WTC11 (cell line): ENCODE data around the gene NRP2. TPM values are rescaled to one million over a fixed set of nuclear protein-coding genes. Genes with fewer than 3 reads are reported as not detected.

ENCODE experiments used
- ATAC-seq: fragments of 200-7000 bp; cut with Tn5 transposase; 2 replicates; pipeline ENCODE4 v1.10.0; 2021; ENCODE audit warnings: mild to moderate bottlenecking, moderate library complexity
- CTCF ChIA-PET: fragments of 300-600 bp; sonication (Branson Sonifier 250); formaldehyde crosslinking; loops from one replicate; lab custom pipeline; 2021; ENCODE audit warnings: antibody characterized with exemption; lab: Charles Lee
- POLR2A ChIA-PET: fragments of 350-600 bp; sonication (Branson Sonifier 250); formaldehyde crosslinking; loops from one replicate; lab custom pipeline; 2021; ENCODE audit warnings: antibody characterized with exemption; lab: Charles Lee
- DNase-seq: peaks from one replicate; pipeline ENCODE4 v3.0.0; 2021; ENCODE audit warnings: low spot score
- H3K27ac Mint-ChIP-seq: 2 replicates; pipeline ENCODE4 v1.8.0; 2021; ENCODE audit warnings: mixed read lengths
- H3K27me3 Mint-ChIP-seq: 2 replicates; pipeline ENCODE4 v1.8.0; 2021; ENCODE audit warnings: low read depth, mild to moderate bottlenecking, moderate library complexity, mixed read lengths
- H3K36me3 Mint-ChIP-seq: 2 replicates; pipeline ENCODE4 v1.8.0; 2021; ENCODE audit warnings: mixed read lengths
- H3K4me1 Mint-ChIP-seq: 2 replicates; pipeline ENCODE4 v1.8.0; 2022; ENCODE audit warnings: mixed read lengths
- H3K4me3 Mint-ChIP-seq: 2 replicates; pipeline ENCODE4 v1.8.0; 2021; ENCODE audit warnings: mild to moderate bottlenecking, moderate library complexity, mixed read lengths
- H3K9me3 Mint-ChIP-seq: 2 replicates; pipeline ENCODE4 v1.8.0; 2021; ENCODE audit warnings: mixed read lengths
- AR ChIP-seq: fragments of 250-450 bp; sonication (Bioruptor Pico); IDR thresholded peaks from 2 replicates; pipeline ENCODE4 v1.9.0; 2021; ENCODE audit warnings: mild to moderate bottlenecking
- ATF3 ChIP-seq: sonication (generic); formaldehyde crosslinking; conservative IDR thresholded peaks from 2 replicates; pipeline ENCODE4 v1.8.1; 2022; ENCODE audit warnings: mild to moderate bottlenecking, missing genetic modification reagents
- CREB1 ChIP-seq: sonication (generic); formaldehyde crosslinking; IDR thresholded peaks from 2 replicates; pipeline ENCODE4 v1.8.0; 2023; ENCODE audit warnings: mild to moderate bottlenecking, missing genetic modification reagents
- FOXP4 ChIP-seq: sonication (generic); formaldehyde crosslinking; IDR thresholded peaks from 2 replicates; pipeline ENCODE4 v1.8.0; 2022; ENCODE audit warnings: mild to moderate bottlenecking, missing genetic modification reagents
- HMGXB4 ChIP-seq: sonication (generic); formaldehyde crosslinking; IDR thresholded peaks from 2 replicates; pipeline ENCODE4 v1.8.1; 2023; ENCODE audit warnings: mild to moderate bottlenecking, moderate library complexity, missing genetic modification reagents
- JAZF1 ChIP-seq: fragments of 250-450 bp; sonication (Bioruptor Pico); IDR thresholded peaks from 2 replicates; pipeline ENCODE4 v1.9.0; 2021; ENCODE audit warnings: moderate library complexity, mild to moderate bottlenecking, inconsistent platforms
- NFE2L1 ChIP-seq: sonication (generic); formaldehyde crosslinking; IDR thresholded peaks from 2 replicates; pipeline ENCODE4 v1.8.1; 2023; ENCODE audit warnings: missing genetic modification reagents
- PRRX2 ChIP-seq: fragments of 250-450 bp; sonication (Bioruptor Pico); IDR thresholded peaks from 2 replicates; pipeline ENCODE4 v1.8.0; 2021; ENCODE audit warnings: mild to moderate bottlenecking
- USF1 ChIP-seq: sonication (generic); formaldehyde crosslinking; IDR thresholded peaks from 2 replicates; pipeline ENCODE4 v1.8.0; 2022; ENCODE audit warnings: mild to moderate bottlenecking, missing genetic modification reagents
- USF2 ChIP-seq: sonication (generic); formaldehyde crosslinking; IDR thresholded peaks from 2 replicates; pipeline ENCODE4 v1.8.1; 2023; ENCODE audit warnings: mild to moderate bottlenecking, missing genetic modification reagents, moderate library complexity
- ZNF138 ChIP-seq: sonication (generic); formaldehyde crosslinking; conservative IDR thresholded peaks from 2 replicates; pipeline ENCODE4 v1.8.1; 2022; ENCODE audit warnings: mild to moderate bottlenecking, moderate library complexity, missing genetic modification reagents
- ZNF219 ChIP-seq: sonication (generic); formaldehyde crosslinking; IDR thresholded peaks from 2 replicates; pipeline ENCODE4 v1.8.0; 2023; ENCODE audit warnings: missing genetic modification reagents, mild to moderate bottlenecking, borderline replicate concordance
- ZNF416 ChIP-seq: fragments of 250-450 bp; sonication (Bioruptor Pico); IDR thresholded peaks from 2 replicates; pipeline ENCODE4 v1.9.0; 2021; ENCODE audit warnings: mild to moderate bottlenecking, inconsistent platforms
- total RNA-seq: library from RNA; stranded (reverse); gene quantifications from 3 replicates; pipeline ENCODE4 v1.2.3, GENCODE V29; 2021

Gene NRP2
- total RNA-seq, 1 experiment from 2014 or later = 41.0 TPM

GRCh38 chr2:205698286-205699268 lies 16.3 kb downstream of the NRP2 start:
- ATAC-seq (peak; percentile 8; the same call in 1 of the 2 replicates), DNase-seq (no peak)
- Mint-ChIP-seq H3K27me3 (no peaks in the 10 kb centered on the region), H3K27ac (peak overlapping the region; percentile 44; the same call in 1 of the 2 replicates), H3K36me3 (0 out of 2 replicates have a peak, but pooled peaks cover 2% of the 10 kb centered on the region), H3K4me3 (no peak overlapping the region), H3K4me1 (peaks cover 92% of the 10 kb centered on the region), H3K9me3 (no peaks in the 10 kb centered on the region)
- ChIA-PET CTCF (interaction anchor here (1.0 to 3.7 kb wide), 2 partner anchors 10 to 22 kb away, joined by 3 to 15 read pairs; no protein-coding TSS in a partner anchor), POLR2A (no interaction called here)
- TF ChIP-seq USF2 (peak; percentile 30; the same call in 1 of the 2 replicates), ATF3 (CRISPR knock-in tag) (no peak)

- no peaks in the 10 kb centered on the region for H3K9me3 Mint-ChIP-seq
- peak overlapping the region; percentile 44 for H3K27ac Mint-ChIP-seq
- POLR2A ChIA-PET = no interaction called here
- H3K27me3 Mint-ChIP-seq = no peaks in the 10 kb centered on the region
- DNase-seq = no peak
- CTCF ChIA-PET = interaction anchor here (3.7 kb wide), 1 partner anchor 21 kb away, joined by 15 read pairs; no protein-coding TSS in a partner anchor
- peaks cover 90% of the 10 kb centered on the region for H3K4me1 Mint-ChIP-seq
- 0 out of 2 replicates have a peak, but pooled peaks cover 2% of the 10 kb centered on the region for H3K36me3 Mint-ChIP-seq
- TF ChIP-seq AR (CRISPR knock-in tag) (no peak), NFE2L1 (CRISPR knock-in tag) (no peak), ATF3 (CRISPR knock-in tag) (no peak), CREB1 (CRISPR knock-in tag) (no peak), HMGXB4 (CRISPR knock-in tag) (no peak), JAZF1 (no peak), FOXP4 (no peak), ZNF219 (CRISPR knock-in tag) (no peak), ZNF138 (CRISPR knock-in tag) (no peak), USF1 (no peak), PRRX2 (CRISPR knock-in tag) (no peak), ZNF416 (no peak)
- TF ChIP-seq, all 79 proteins: peak for 0
- H3K4me3 Mint-ChIP-seq = no peak overlapping the region
- ATAC-seq = no peak
Observed at GRCh38 chr2:205699515-205700289, 17.4 kb downstream of the NRP2 start.
